Omental fat pad (tissue), 4 donors: ENCODE measurements around the gene ERAL1. TPM values are rescaled to one million over a fixed set of nuclear protein-coding genes. Genes with fewer than 3 reads are reported as not detected.
A peak's percentile ranks its signal among the peaks of the same experiment; 100 is the strongest.
"Not testable (repeated sequence)": the region's sequence is repeated elsewhere in the genome, so short reads cannot be mapped to it uniquely, and the experiment has no call there.

Experiments used
- ATAC-seq: fragments of 150-250 bp; one replicate; pipeline ENCODE4 v1.9.1; 2016; ENCODE audit warnings: mild to moderate bottlenecking, moderate library complexity; ENCODE audit not compliant: low FRiP score
- DNase-seq: peaks from one replicate; pipeline ENCODE4 v3.0.0-alpha.2; 2019; ENCODE audit warnings: low spot score
- total RNA-seq, 4 donors: library from RNA; depleted of rRNA; stranded (reverse); fragments of >200 nt; gene quantifications; one replicate each; pipeline ENCODE4 v1.1.0, GENCODE V29; 2016
- TF ChIP-seq, protein P1 (sequence below), 3 donors: fragments of 450-650 bp; IDR thresholded peaks; one replicate each; pipeline ENCODE4 v1.5.1; 2016 to 2017; ENCODE audit warnings: antibody characterized with exemption in 3 of 3, mild to moderate bottlenecking in 3 of 3, moderate library complexity in 2 of 3

Gene ERAL1
- total RNA-seq, 4 donors from 2014 or later, result 21.3 to 35.9 (median 27.8) TPM

DNA sequence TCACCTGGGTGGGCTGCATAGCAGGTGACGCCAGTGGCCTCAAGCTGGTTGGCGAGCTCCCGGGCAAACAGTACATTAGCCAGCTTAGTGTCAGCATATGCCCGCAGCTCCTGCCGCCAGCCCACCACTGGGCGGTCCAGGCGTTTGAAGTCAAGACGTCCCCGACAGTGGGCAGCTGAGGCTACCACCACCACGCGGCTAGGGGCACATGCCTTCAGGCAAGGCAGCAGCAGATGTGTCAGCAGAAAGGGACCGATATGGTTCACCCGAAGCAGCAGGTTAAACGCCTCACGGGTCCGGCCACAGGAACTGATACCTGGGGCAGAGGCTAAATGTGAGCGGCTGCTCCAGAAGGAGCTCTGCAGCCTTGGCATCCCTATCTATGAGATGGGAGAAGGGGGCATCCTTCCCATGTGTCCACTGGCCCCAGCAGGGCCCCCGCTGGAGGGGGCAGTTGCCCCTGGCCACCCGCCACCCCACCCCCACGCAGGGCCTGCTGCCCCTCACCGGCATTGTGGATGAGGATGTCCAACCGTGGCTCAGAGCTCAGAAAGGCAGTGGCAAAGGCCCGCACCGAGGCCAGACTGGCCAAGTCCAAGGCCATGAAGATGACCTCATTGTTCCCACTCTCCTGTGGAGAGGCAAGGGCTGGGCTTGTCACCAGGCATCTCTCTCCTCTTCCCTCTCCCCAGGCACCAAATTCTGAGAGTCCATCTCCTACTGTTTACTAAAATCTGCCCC, 46.3 kb downstream of the ERAL1 start:
- TF ChIP-seq, protein P1, sequence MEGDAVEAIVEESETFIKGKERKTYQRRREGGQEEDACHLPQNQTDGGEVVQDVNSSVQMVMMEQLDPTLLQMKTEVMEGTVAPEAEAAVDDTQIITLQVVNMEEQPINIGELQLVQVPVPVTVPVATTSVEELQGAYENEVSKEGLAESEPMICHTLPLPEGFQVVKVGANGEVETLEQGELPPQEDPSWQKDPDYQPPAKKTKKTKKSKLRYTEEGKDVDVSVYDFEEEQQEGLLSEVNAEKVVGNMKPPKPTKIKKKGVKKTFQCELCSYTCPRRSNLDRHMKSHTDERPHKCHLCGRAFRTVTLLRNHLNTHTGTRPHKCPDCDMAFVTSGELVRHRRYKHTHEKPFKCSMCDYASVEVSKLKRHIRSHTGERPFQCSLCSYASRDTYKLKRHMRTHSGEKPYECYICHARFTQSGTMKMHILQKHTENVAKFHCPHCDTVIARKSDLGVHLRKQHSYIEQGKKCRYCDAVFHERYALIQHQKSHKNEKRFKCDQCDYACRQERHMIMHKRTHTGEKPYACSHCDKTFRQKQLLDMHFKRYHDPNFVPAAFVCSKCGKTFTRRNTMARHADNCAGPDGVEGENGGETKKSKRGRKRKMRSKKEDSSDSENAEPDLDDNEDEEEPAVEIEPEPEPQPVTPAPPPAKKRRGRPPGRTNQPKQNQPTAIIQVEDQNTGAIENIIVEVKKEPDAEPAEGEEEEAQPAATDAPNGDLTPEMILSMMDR (IDR thresholded peaks at IDR 0.05), result no peak
- no peak for DNase-seq
- ATAC-seq, result no peak

DNA sequence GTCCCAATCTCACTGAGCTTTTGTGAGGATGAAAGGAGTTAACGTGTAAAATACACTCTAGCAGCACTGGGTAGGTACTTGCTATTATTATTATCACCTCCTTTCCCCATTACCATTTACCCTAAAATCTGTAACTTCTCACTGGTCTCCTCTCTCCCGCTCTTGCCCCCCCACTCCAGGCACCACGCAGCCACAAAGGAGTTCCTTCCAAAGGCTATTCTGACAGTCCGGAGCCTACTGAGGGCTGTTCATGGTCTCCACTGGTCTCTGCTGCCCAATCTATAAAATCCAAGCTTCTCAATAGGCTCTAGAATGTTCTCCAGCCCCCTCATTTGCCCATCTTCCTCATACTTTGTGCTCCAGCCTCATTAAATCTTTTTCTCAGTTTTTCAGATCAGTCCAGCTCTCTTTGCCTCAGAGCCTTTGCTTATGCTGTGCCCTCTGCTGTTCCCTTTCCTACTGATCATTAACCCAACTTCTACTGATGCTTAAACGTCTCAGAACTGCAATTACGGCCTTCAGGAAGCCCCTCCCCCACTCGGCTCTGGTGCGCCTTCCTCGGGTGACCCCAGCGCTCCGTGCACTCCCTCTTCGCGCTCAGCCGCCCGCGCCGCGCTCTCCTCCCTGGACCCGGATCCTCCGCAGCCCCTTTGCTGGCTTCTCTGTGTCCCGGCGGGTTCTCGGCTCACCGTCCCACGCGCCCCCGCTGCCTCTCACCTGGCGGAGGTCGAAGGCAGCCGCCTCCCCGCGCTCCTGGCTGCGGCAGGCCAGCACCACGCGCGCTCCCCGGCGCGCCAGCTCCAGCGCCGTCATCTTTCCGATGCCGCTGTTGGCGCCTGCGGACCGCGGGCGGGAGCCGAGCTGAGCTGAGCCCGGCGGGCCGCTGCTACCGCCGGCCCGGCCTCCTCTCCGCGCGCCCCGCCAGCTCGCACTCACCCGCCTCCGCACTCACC, 47.3 kb downstream of the ERAL1 start:
- ATAC-seq, result peak; percentile 67
- TF ChIP-seq, protein P1 (IDR thresholded peaks at IDR 0.05), result no peak
- DNase-seq, result peak; percentile 34

DNA sequence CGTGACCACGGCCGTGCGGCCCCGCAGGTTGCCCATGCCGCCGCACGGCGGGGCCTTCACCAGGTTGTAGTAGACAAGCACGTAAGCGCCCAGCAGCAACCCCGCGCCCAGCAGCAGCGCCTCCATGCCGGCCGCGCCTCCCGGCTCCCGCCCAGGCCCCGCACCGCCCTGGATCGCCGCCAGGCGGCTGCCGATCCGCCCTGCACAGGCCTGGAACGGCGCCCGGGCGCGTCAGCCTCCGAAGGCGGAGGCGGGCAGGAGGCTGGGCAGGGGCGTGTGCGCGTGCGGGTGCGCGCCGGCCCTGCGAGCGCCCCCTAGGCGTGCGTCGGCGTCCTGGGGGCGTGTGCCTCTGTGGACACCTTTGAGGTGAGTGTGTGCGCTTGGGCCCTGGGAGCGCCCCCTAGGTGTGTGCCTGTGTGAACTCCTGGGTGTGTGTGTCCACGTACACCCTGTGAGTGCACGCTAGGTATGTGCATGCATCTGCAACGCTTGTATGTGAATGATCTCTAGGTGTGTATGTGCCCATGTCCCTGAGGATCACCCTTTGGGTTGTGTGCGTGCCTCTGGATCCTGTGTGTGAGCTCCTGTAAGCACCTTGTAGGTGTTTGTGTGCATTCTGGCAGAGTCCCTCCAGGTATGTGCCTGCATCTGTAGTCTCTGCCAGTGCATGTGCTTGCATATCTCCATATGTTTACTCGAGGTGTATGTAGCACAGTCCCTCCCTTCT, 48.2 kb downstream of the ERAL1 start, which contains the start of gene DHRS13:
TSS of gene DHRS13 (minus strand) at position 261 of the 727 bp plus-strand sequence. CDS start at position 126, 135 bp downstream.
- TF ChIP-seq, protein P1 (IDR thresholded peaks at IDR 0.05), result peak in 2 of 3 donors; percentile 69 to 88
- peak; percentile 92 for ATAC-seq
- DNase-seq, result peak; percentile 71

DNA sequence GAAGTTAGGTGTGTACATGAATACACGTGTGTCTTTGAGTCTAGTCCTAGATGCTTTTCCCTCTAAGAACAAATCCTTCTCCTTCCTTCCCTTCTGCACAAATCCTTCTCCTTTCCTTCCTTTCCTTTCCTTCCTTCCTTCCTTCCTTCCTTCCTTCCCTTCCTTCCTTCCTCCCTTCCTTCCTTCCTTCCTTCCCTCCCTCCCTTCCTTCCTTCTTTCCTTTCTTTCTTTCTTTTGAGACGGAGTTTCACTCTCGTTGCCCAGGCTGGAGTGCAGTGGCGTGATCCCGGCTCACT, 48.7 kb downstream of the ERAL1 start:
- not testable (repeated sequence) for ATAC-seq, DNase-seq

DNA sequence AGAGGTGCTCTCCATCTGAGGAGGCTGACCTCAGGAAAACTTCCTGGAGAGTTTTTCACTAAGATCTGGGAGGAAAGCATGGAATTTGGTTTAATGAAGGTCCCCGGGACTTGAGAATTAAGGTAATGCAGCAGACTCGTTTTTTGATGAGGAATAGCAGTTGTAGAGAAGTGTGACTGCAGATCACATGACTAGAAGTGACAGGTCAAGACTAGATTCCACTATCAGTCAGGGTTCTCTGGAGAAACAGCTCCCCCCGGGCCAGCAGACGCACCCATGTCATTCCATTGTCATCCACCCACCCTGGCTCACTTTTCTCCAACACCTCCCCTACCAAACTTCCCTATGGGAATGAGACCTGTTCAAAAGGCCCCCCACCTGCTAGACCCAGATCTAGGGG, 50.0 kb downstream of the ERAL1 start:
- ATAC-seq, result no peak
- no peak for DNase-seq
- TF ChIP-seq, protein P1 (IDR thresholded peaks at IDR 0.05), result no peak

DNA sequence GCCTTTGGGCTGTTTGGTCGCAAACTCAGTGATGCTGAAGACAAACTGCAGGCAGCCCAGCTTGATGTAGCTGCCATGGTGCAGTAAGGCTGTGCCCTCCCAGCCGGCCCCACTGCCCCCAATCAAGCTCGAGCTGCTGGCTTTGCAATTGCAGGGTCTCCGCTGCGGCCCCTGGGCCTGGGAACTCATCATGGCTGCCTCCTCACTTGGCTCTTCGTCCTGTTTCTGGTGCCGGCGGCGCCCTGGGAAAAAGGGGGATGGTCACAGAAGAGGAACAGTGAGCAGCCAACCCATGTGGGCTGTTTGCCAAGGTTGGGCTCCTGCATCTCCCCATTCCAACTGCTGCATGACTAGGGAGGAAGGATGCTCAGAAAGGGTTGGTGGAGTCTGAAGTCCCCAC, 51.5 kb downstream of the ERAL1 start:
- TF ChIP-seq, protein P1 (IDR thresholded peaks at IDR 0.05), result no peak
- DNase-seq (no peak), ATAC-seq (no peak)
